GM12878 (cell line): ENCODE results near the gene PPP2R1A. TPM values are rescaled to one million over a fixed set of nuclear protein-coding genes. Genes with fewer than 3 reads are reported as not detected.

Experiments used
- ATAC-seq: fragments of 200-7000 bp; cut with Tn5 transposase; 3 replicates; pipeline ENCODE4 v1.9.1; 2020; ENCODE audit warnings: mild to moderate bottlenecking, moderate library complexity
- BruUV-seq: library from RNA; stranded (reverse); fragments of 400-500 nt; replicated peaks from 2 replicates; lab custom pipeline; 2021; lab: Mats Ljungman, UMichigan
- CTCF ChIA-PET: fragments of 300-600 bp; sonication (Branson Sonifier 250); formaldehyde crosslinking; extraction: SDS; loops from one replicate; lab custom pipeline; 2021; ENCODE audit warnings: inconsistent platforms; lab: Yijun Ruan, JAX
- POLR2A ChIA-PET: fragments of 350-600 bp; formaldehyde crosslinking; extraction: SDS; loops from one replicate; lab custom pipeline; 2021; ENCODE audit warnings: inconsistent platforms; lab: Charles Lee
- RAD21 ChIA-PET: fragments of 300-600 bp; sonication (Branson Sonifier 250); formaldehyde crosslinking; loops from one replicate; lab custom pipeline; 2023; ENCODE audit warnings: antibody characterized with exemption; ENCODE audit not compliant: unreplicated experiment; lab: Charles Lee
- SMC1A ChIA-PET: fragments of 300-600 bp; sonication (Branson Sonifier 250); formaldehyde crosslinking; loops from one replicate; lab custom pipeline; 2023; ENCODE audit not compliant: unreplicated experiment, uncharacterized antibody; lab: Charles Lee
- DNase-seq: peaks from one replicate; pipeline ENCODE4 v3.0.0-alpha.2; 2011; ENCODE audit warnings: low read depth, low spot score
- FAIRE-seq: peaks from 3 replicates; lab custom pipeline; 2011; peaks lifted over from hg19 to GRCh38; lab: Jason Lieb, UNC
- H2AFZ ChIP-seq: 2 replicates; pipeline ENCODE4 v1.6.0; 2011; ENCODE audit warnings: low read depth, low read length, control low read depth; ENCODE audit not compliant: control insufficient read depth
- H3K27ac ChIP-seq: 2 replicates; pipeline ENCODE4 v1.5.1; 2011; ENCODE audit warnings: control low read depth; ENCODE audit not compliant: control insufficient read depth, insufficient read depth
- H3K27me3 ChIP-seq, 2 experiments: replicated peaks in 1 of 2; 2 replicates each; pipeline versions ENCODE4 v1.6.0 to v1.6.1; 2011; ENCODE audit warnings: low read length in 1 of 2; ENCODE audit not compliant: control insufficient read depth in 2 of 2, insufficient read depth in 2 of 2
- H3K36me3 ChIP-seq, 2 experiments: 2 replicates each; pipeline ENCODE4 v1.5.1; 2011; ENCODE audit warnings: low read length in 1 of 2; ENCODE audit not compliant: control insufficient read depth in 2 of 2, insufficient read depth in 2 of 2
- H3K4me1 ChIP-seq: 2 replicates; pipeline ENCODE4 v1.6.1; 2011; ENCODE audit warnings: mild to moderate bottlenecking, low read length, moderate library complexity, mixed read lengths; ENCODE audit not compliant: control insufficient read depth, insufficient read depth
- H3K4me2 ChIP-seq: 2 replicates; pipeline ENCODE4 v1.6.0; 2011; ENCODE audit warnings: control low read depth; ENCODE audit not compliant: control insufficient read depth, insufficient read depth
- H3K4me3 ChIP-seq: fragments of 200-600 bp; sonication (generic); 2 replicates; pipeline ENCODE4 v1.5.1; 2016
- H3K79me2 ChIP-seq: 2 replicates; pipeline ENCODE4 v1.6.0; 2011; ENCODE audit warnings: low read length; ENCODE audit not compliant: control insufficient read depth, insufficient read depth
- H3K9ac ChIP-seq: 2 replicates; pipeline ENCODE4 v1.8.0; 2011; ENCODE audit warnings: low read length, control low read depth, mixed read lengths; ENCODE audit not compliant: control insufficient read depth, insufficient read depth
- H3K9me3 ChIP-seq: replicated peaks from 3 replicates; pipeline ENCODE4 v1.5.1; 2011; ENCODE audit warnings: mild to moderate bottlenecking, low read length; ENCODE audit not compliant: control insufficient read depth, insufficient read depth
- H4K20me1 ChIP-seq: 2 replicates; pipeline ENCODE4 v1.6.0; 2011; ENCODE audit not compliant: control insufficient read depth, insufficient read depth
- CHD2 ChIP-seq: IDR thresholded peaks from 2 replicates; pipeline ENCODE4 v1.6.1; 2011; ENCODE audit warnings: low read depth, low read length, improper control_type of control experiment, borderline replicate concordance
- CUX1 ChIP-seq: IDR thresholded peaks from 2 replicates; pipeline ENCODE4 v1.6.1; 2012; ENCODE audit warnings: improper control_type of control experiment, low read depth, low read length; ENCODE audit not compliant: insufficient replicate concordance
- IRF3 ChIP-seq: fragments of 450-650 bp; IDR thresholded peaks from 2 replicates; pipeline ENCODE4 v1.6.1; 2014; ENCODE audit warnings: mild to moderate bottlenecking
- JUND ChIP-seq: IDR thresholded peaks from 2 replicates; pipeline ENCODE4 v1.6.1; 2012; ENCODE audit warnings: low read depth, mild to moderate bottlenecking, low read length, improper control_type of control experiment, moderate library complexity
- RCOR1 ChIP-seq: conservative IDR thresholded peaks from 2 replicates; pipeline ENCODE4 v1.6.1; 2012; ENCODE audit warnings: low read depth, low read length, improper control_type of control experiment
- RUNX3 ChIP-seq: IDR thresholded peaks from 2 replicates; pipeline ENCODE4 v1.6.1; 2012; ENCODE audit warnings: low read length, inconsistent platforms
- TAF1 ChIP-seq: IDR thresholded peaks from 2 replicates; pipeline ENCODE4 v1.6.1; 2011; ENCODE audit warnings: mild to moderate bottlenecking, low read depth, low read length, borderline replicate concordance
- ZNF207 ChIP-seq: fragments of 450-650 bp; IDR thresholded peaks from 2 replicates; pipeline ENCODE4 v1.6.1; 2014; ENCODE audit warnings: antibody characterized with exemption, mild to moderate bottlenecking, borderline replicate concordance
- ZNF384 ChIP-seq: IDR thresholded peaks from 2 replicates; pipeline ENCODE4 v1.6.1; 2012; ENCODE audit warnings: low read depth, mild to moderate bottlenecking, low read length, improper control_type of control experiment, borderline replicate concordance
- ZNF687 ChIP-seq: fragments of 450-650 bp; IDR thresholded peaks from 2 replicates; pipeline ENCODE4 v1.6.1; 2017; ENCODE audit warnings: mild to moderate bottlenecking, moderate library complexity
- WGBS: methylation state at CpG from one replicate; pipeline ENCODE4 v1.1.6; 2016; ENCODE audit warnings: low lambda C conversion rate; ENCODE audit not compliant: insufficient replicate concordance, insufficient coverage; ENCODE audit errors: missing lambda C conversion rate; 5-methylcytosine and 5-hydroxymethylcytosine counted together
- in situ Hi-C: fragments of 300-500 bp; cut with MboI; formaldehyde crosslinking; loops from 9 replicates; pipeline ENCODE4 v1.14.3; 2018; ENCODE audit warnings: mixed read lengths
- intact Hi-C: fragments of 100-400 bp; cut with micrococcal nuclease; formaldehyde crosslinking; loops from one replicate; pipeline ENCODE4 v1.14.2; 2022; ENCODE audit not compliant: unreplicated experiment
- polyA plus RNA-seq, 11 experiments: library from polyadenylated mRNA; depleted of rRNA in 4 of 11; unstranded in 6 of 11; stranded (reverse) in 5 of 11; fragments of >200 nt; fragmentation: Nextera tagmentation in 4 of 11; fragmentation: Illumina TruSeq in 1 of 11; extraction: Ambion mirVana in 4 of 11; extraction: Trizol in 1 of 11; gene quantifications; 1 replicate in 1 of 11; 2 replicates in 10 of 11; pipeline versions ENCODE4 v1.2.1 to v1.2.3, GENCODE V29; 2011 to 2016; ENCODE audit warnings: inconsistent platforms in 2 of 11, missing spikeins in 2 of 11, low read depth in 1 of 11
- total RNA-seq, 4 experiments: library from RNA; depleted of rRNA in 3 of 4; stranded (reverse); fragments of >200 nt in 3 of 4; fragmentation: Illumina TruSeq in 1 of 4; extraction: Trizol in 1 of 4; gene quantifications; 2 replicates each; pipeline versions ENCODE4 v1.2.1 to v1.2.3, GENCODE V29; 2013 to 2021

PPP2R1A gene
- total and polyA plus RNA-seq, 10 of the 15 experiments (the other 5 are each of a cell fraction or from before 2014, with no cell fraction given), result 16.0 to 359 (median 140) TPM

- H3K79me2 ChIP-seq, result peaks cover 43% of the 10 kb centered on the region
- TSS peak; percentile 97 for BruUV-seq
- no peaks in the 10 kb centered on the region for H3K27me3 ChIP-seq
- H3K9me3 ChIP-seq, result no peaks in the 10 kb centered on the region
- 5% methylated on average over 32 of the region's 32 CpGs for whole genome bisulfite sequencing
- in situ Hi-C loops, result no loop called here
- peak overlapping the region; percentile 74 for H3K9ac ChIP-seq
- POLR2A ChIA-PET, result interaction anchor here (0.5 to 1.5 kb wide), 11 partner anchors 11 to 618 kb away, joined by 3 to 10 read pairs (median 5); partner anchors contain the start of genes ZNF175, ZNF616 and ZNF836
- H3K4me1 ChIP-seq, result no peaks in the 10 kb centered on the region; the same call in 1 of the 2 replicates
- peak overlapping the region; percentile 56 for H3K27ac ChIP-seq
- H2AFZ ChIP-seq, result peak overlapping the region; percentile 2
- peaks cover under 1% of the 10 kb centered on the region for H4K20me1 ChIP-seq
- H3K4me2 ChIP-seq, result peak overlapping the region; percentile 75
- peaks cover 0 to 8% of the 10 kb centered on the region in 2 experiments; a peak in 2 of 4 replicates for H3K36me3 ChIP-seq
- CTCF ChIA-PET, result interaction anchor here (0.7 to 2.3 kb wide), 4 partner anchors 17 to 1094 kb away, joined by 3 to 14 read pairs (median 9); partner anchors contain the start of genes ZNF616 and ZNF836
- RAD21 ChIA-PET, result interaction anchor here (0.6 to 1.8 kb wide), 10 partner anchors 11 to 593 kb away, joined by 3 to 8 read pairs (median 3); partner anchors contain the start of genes ZNF432, ZNF616 and ZNF836
- DNase-seq, result no peak
- ATAC-seq, result peak; percentile 6; the same call in 2 of the 3 replicates
- intact Hi-C loops, result no loop called here
- SMC1A ChIA-PET, result interaction anchor here (0.9 to 1.6 kb wide), 6 partner anchors 9 to 49 kb away, joined by 3 to 5 read pairs (median 4); partner anchors contain the start of genes ZNF616 and ZNF836
- H3K4me3 ChIP-seq, result peak overlapping the region; percentile 75
- no peak for FAIRE-seq
- TF ChIP-seq RCOR1, result 0 out of 2 replicates have a peak, but pooled peaks have one; percentile 65
- TF ChIP-seq TAF1, result no peak; the same call in 1 of the 2 replicates
- no peak for TF ChIP-seq ZNF207
- TF ChIP-seq RUNX3, result peak; percentile 42
- no peak for TF ChIP-seq IRF3
- TF ChIP-seq ZNF687, result 0 out of 2 replicates have a peak, but pooled peaks have one; percentile 12
- TF ChIP-seq CHD2, result no peak
- TF ChIP-seq ZNF384, result peak; percentile 69
- no peak for TF ChIP-seq CUX1
- no peak for TF ChIP-seq JUND
Observed at GRCh38 chr19:52188822-52189734, 774 bp upstream of the PPP2R1A start.
